GM12865 (cell line): Measurements from ENCODE around the gene TTC6.

ENCODE experiments used
- DNase-seq: peaks from one replicate; pipeline ENCODE4 v3.0.0; 2010; ENCODE audit warnings: low read depth
- H3K4me3 ChIP-seq: 2 replicates; pipeline ENCODE4 v1.5.1; 2011; ENCODE audit warnings: mild to moderate bottlenecking, low read depth, low read length, control low read depth
- CTCF ChIP-seq: IDR thresholded peaks from 2 replicates; pipeline ENCODE4 v1.5.1; 2011; ENCODE audit warnings: low read length, control low read depth, low read depth, inconsistent platforms; ENCODE audit not compliant: insufficient read depth; ENCODE audit errors: missing control alignments

TTC6 gene

GRCh38 chr14:37595809-37596621 is 586 bp downstream of the TTC6 start:
- DNase-seq: peak; percentile 4
- no peak overlapping the region for H3K4me3 ChIP-seq
- no peak for TF ChIP-seq CTCF

DNA sequence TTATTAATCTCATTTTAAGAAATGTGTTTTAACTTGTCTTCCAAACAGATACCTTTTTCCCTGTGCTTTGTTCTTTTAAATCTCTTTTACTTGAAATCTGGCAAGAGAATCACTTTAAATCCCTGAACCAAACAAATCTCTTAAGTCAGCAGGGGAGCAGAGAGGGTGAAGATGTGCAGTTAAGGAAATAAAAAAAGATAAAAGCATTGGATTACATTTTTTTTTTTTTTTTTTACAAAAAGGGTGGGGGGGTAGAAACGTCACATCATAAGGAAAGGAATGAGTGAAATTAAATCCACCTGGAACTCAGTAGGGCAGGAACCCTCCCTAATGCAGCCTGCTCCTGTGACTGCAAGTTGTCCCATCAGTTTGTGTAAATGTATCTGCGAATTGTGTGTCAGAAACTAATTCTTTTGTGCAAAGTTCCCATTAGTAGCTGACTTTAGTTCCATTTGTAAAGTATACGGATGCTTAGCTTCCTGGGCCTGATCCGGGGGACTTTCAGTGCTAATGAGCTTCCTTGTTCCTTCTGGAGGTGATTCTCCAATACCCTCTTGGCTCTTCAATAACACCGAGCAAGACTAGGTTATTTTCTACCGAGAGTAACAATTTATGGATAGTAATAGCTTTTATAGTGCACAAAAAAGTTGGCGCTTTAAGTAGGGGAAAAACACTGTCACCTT is 1.5 kb downstream of the TTC6 start:
- TF ChIP-seq CTCF: no peak
- no peak for DNase-seq
- H3K4me3 ChIP-seq: no peak overlapping the region

- no peak for DNase-seq
- no peak for TF ChIP-seq CTCF
- H3K4me3 ChIP-seq: no peak overlapping the region
Observed at GRCh38 chr14:37597538-37597913, 2.1 kb downstream of the TTC6 start.

- no peak overlapping the region for H3K4me3 ChIP-seq
- no peak for TF ChIP-seq CTCF
- no peak for DNase-seq
Observed at GRCh38 chr14:37597914-37598746, 2.7 kb downstream of the TTC6 start.

DNA sequence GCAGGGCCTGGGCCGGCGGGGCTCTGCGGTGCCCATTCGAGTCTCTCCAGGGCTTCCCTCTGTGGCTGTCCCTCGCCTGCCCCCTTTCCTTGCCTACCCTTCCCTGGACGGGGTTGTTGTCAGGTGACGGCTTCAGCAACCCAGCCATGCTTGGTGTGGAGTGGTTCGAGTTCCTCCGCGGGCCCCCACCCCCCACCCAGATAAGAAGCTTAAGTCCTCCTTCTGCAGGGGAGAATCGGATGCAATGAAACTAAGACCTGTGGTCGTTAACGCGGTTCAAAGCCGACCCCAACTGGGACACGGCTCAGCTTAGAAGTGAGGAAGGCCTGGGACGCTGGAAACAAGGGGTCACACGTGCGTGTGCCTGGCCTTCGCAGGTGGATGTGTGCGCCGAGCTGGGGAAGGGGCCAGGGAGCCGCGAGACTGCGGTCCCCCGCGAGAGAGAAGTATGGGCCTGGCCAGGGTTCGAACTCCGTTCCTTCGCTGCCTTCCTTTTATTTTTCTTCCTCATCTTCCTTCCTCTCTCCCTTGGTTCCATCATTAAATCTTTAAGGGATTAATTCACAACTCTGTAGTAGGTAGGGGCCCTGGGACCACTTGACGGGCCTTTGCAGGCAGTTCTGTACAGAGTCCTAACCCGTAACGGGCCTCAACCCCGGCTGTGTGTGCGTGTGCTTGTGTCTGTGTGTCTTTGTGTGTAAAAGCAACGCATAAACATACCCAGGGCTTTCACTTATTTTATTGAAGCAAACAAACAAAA is 3.5 kb downstream of the TTC6 start:
- TF ChIP-seq CTCF: no peak
- H3K4me3 ChIP-seq: no peak overlapping the region
- DNase-seq: no peak

DNA sequence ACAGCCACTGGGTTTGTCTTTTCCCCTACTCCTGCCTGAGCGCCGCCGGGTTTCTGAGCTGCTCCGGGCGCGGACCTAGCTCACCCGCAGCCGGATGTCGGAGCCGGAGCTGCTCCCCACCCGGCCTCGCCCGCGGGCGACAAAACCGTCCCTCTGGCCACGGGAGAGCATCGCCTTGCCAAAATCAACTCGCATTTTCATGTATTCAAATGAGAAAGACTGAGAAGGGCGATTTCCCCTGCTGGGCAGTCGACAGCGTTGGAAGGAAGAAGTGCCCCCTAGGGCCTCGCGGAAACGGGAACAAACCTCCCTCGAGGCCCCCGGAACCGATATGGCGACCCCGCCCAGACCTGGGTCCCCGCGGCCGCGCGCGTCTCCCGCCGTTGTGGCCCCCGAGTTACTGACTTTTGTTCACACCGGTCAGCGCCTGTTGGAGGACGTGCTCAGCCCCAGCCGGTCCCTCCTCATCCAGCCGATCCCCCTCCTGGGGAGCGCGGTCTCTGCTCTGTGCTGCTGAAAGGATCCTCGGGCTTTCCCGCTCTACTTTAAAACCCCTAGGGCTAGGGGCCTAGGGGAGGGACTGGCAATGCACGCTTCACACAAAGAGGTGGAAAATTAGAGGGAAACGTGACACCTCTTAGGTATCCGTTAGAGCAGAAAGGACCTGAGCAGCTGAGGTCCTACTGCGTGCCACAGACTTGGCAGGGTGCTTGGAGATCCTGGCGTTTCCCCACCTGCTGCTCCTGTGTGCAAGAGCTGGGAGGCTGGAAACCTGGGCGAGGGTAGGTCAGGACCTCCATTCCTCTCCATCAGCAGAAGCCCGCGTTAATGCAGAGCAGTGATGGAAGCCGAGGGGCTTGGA is 4.3 kb downstream of the TTC6 start:
- no peak for TF ChIP-seq CTCF
- no peak overlapping the region for H3K4me3 ChIP-seq
- no peak for DNase-seq
